Sigmoid colon (tissue), 7 donors: ENCODE measurements around the gene S100A3. TPM values are rescaled to one million over a fixed set of nuclear protein-coding genes. Genes with fewer than 3 reads are reported as not detected.
A peak's percentile ranks its signal among the peaks of the same experiment; 100 is the strongest.

ENCODE experiments used
- DNase-seq: peaks from one replicate; pipeline ENCODE4 v3.0.0-alpha.2; 2019
- H3K27ac ChIP-seq, 4 donors: fragments of 200-600 bp; sonication (generic); one replicate each; pipeline ENCODE4 v1.5.1; 2016 to 2019; ENCODE audit warnings: mild to moderate bottlenecking in 1 of 4
- H3K27me3 ChIP-seq, 3 donors: fragments of 200-600 bp; sonication (generic); one replicate each; pipeline ENCODE4 v1.5.1; 2019; ENCODE audit warnings: mild to moderate bottlenecking in 1 of 3
- H3K36me3 ChIP-seq, 4 donors: fragments of 200-600 bp; sonication (generic); one replicate each; pipeline ENCODE4 v1.5.1; 2016 to 2019
- H3K4me1 ChIP-seq, 4 donors: fragments of 200-600 bp; sonication (generic); one replicate each; pipeline ENCODE4 v1.5.1; 2017 to 2019
- H3K4me3 ChIP-seq, 4 donors: fragments of 200-600 bp; sonication (generic); one replicate each; pipeline ENCODE4 v1.5.1; 2017 to 2019; ENCODE audit warnings: mild to moderate bottlenecking in 2 of 4, moderate library complexity in 1 of 4
- H3K9me3 ChIP-seq, 4 donors: fragments of 200-600 bp in 3 of 4; sonication (generic) in 3 of 4; one replicate each; pipeline versions ENCODE4 v1.5.1 to v1.6.1; 2013 to 2019
- CTCF ChIP-seq, 4 experiments: fragments of 450-650 bp in 3 of 4; fragments of 200-600 bp in 1 of 4; IDR thresholded peaks; one replicate each; pipeline ENCODE4 v1.5.1; 2016 to 2019; ENCODE audit warnings: antibody characterized with exemption in 4 of 4, mild to moderate bottlenecking in 3 of 4, moderate library complexity in 2 of 4
- EP300 ChIP-seq, 4 donors: sonication (generic); formaldehyde crosslinking; IDR thresholded peaks; one replicate each; pipeline ENCODE4 v1.6.1; 2017; ENCODE audit warnings: antibody characterized with exemption in 4 of 4
- POLR2A ChIP-seq, 2 donors: fragments of 450-650 bp; IDR thresholded peaks; one replicate each; pipeline ENCODE4 v1.6.1; 2016; ENCODE audit warnings: antibody characterized with exemption in 2 of 2, mild to moderate bottlenecking in 2 of 2, moderate library complexity in 2 of 2
- POLR2AphosphoS5 ChIP-seq, 4 donors: sonication (generic); formaldehyde crosslinking; IDR thresholded peaks; one replicate each; pipeline ENCODE4 v1.6.1; 2017; ENCODE audit warnings: antibody characterized with exemption in 4 of 4
- WGBS, 2 donors: extraction: QIAGEN DNeasy Blood & Tissue Kit; methylation state at CpG; one replicate each; pipeline ENCODE4 v1.1.7; 2013; 5-methylcytosine and 5-hydroxymethylcytosine counted together
- intact Hi-C: fragments of 100-400 bp; cut with DNase I; formaldehyde crosslinking; loops from one replicate; pipeline ENCODE4 v1.15.1; 2023
- polyA plus RNA-seq, 3 donors: library from polyadenylated mRNA; stranded (reverse); fragments of 200-250 nt; gene quantifications; one replicate each; pipeline ENCODE4 v1.2.3, GENCODE V29; 2013
- total RNA-seq, 4 donors: library from RNA; depleted of rRNA; stranded (reverse); fragments of >200 nt; gene quantifications; one replicate each; pipeline ENCODE4 v1.1.0, GENCODE V29; 2016
- donor health status: healthy with polysubstance abuse.
- donor health status: Bipolar disorder and iron deficiency.
- donor health status: healthy.

Gene S100A3
- total and polyA plus RNA-seq, 7 donors, result 1.1 to 4.3 (median 2.9) TPM

GRCh38 chr1:153546796-153547559 lies 2.1 kb downstream of the S100A3 start:
- peak overlapping the region; percentile 81 to 90 (median 89) for H3K27ac ChIP-seq
- no peak for TF ChIP-seq POLR2AphosphoS5 (IDR thresholded peaks at IDR 0.05)
- no peak for TF ChIP-seq CTCF (IDR thresholded peaks at IDR 0.05)
- TF ChIP-seq EP300 (IDR thresholded peaks at IDR 0.05), result no peak
- TF ChIP-seq POLR2A (IDR thresholded peaks at IDR 0.05), result no peak
- H3K27me3 ChIP-seq, result no peaks in the 10 kb centered on the region
- WGBS, 2 donors, result 78 to 80% methylated on average over 14 of the region's 14 CpGs
- no peaks in the 10 kb centered on the region for H3K9me3 ChIP-seq
- intact Hi-C loops, result no loop called here
- H3K4me3 ChIP-seq, result no peak overlapping the region
- H3K4me1 ChIP-seq, result peaks cover 0 to 81% (median 80%) of the 10 kb centered on the region in 4 donors
- H3K36me3 ChIP-seq, result no peaks in the 10 kb centered on the region
- DNase-seq, result no peak

GRCh38 chr1:153546371-153546770 lies 2.7 kb downstream of the S100A3 start:
- Histone ChIP-seq H3K27me3 (no peaks in the 10 kb centered on the region), H3K4me1 (peaks cover 0 to 82% (median 80%) of the 10 kb centered on the region in 4 donors), H3K36me3 (no peaks in the 10 kb centered on the region), H3K9me3 (no peaks in the 10 kb centered on the region), H3K27ac (peak overlapping the region; percentile 81 to 90 (median 89)), H3K4me3 (peak overlapping the region in 3 of 4 donors; percentile 34 to 50 (median 44))
- no peak for TF ChIP-seq POLR2A (IDR thresholded peaks at IDR 0.05)
- TF ChIP-seq CTCF (IDR thresholded peaks at IDR 0.05), result no peak
- TF ChIP-seq EP300 (IDR thresholded peaks at IDR 0.05), result no peak
- no peak for TF ChIP-seq POLR2AphosphoS5 (IDR thresholded peaks at IDR 0.05)
- WGBS, 2 donors, result 91 to 93% methylated on average over 8 of the region's 8 CpGs
- DNase-seq, result no peak
- intact Hi-C loops, result no loop called here

- no peaks in the 10 kb centered on the region for H3K36me3 ChIP-seq
- peak; percentile 97 for DNase-seq
- TF ChIP-seq POLR2AphosphoS5 (IDR thresholded peaks at IDR 0.05) (peak; percentile 40 to 87 (median 74)), POLR2A (IDR thresholded peaks at IDR 0.05) (peak; percentile 9 to 66), EP300 (IDR thresholded peaks at IDR 0.05) (peak in 1 of 4 donors; percentile 16), CTCF (IDR thresholded peaks at IDR 0.05) (no peak)
- H3K4me1 ChIP-seq, result peaks cover 0 to 82% (median 80%) of the 10 kb centered on the region in 4 donors
- 21 to 35% methylated on average over 19 of the region's 19 CpGs for WGBS, 2 donors
- peak within 1 kb of the TSS; percentile 17 to 50 (median 39) for H3K4me3 ChIP-seq
- H3K27me3 ChIP-seq, result no peaks in the 10 kb centered on the region
- H3K27ac ChIP-seq, result peak within 1 kb of the TSS; percentile 81 to 90 (median 89)
- no peaks in the 10 kb centered on the region for H3K9me3 ChIP-seq
- intact Hi-C loops, result no loop called here
These were observed 3.7 kb downstream of the S100A3 start, which contains the start of gene S100A4 for GRCh38 chr1:153545067-153546055. S100A4 (minus strand) TSS chr1:153545806; CDS start chr1:153544794, 1,012 bp downstream.

- Histone ChIP-seq H3K27ac (peak overlapping the region; percentile 81 to 90 (median 89)), H3K4me3 (peak overlapping the region; percentile 17 to 50 (median 39)), H3K27me3 (no peaks in the 10 kb centered on the region), H3K9me3 (no peaks in the 10 kb centered on the region), H3K4me1 (peaks cover 0 to 75% (median 74%) of the 10 kb centered on the region in 4 donors), H3K36me3 (no peaks in the 10 kb centered on the region)
- intact Hi-C loops, result no loop called here
- no peak for DNase-seq
- TF ChIP-seq POLR2A (IDR thresholded peaks at IDR 0.05), result no peak
- TF ChIP-seq POLR2AphosphoS5 (IDR thresholded peaks at IDR 0.05), result no peak
- no peak for TF ChIP-seq CTCF (IDR thresholded peaks at IDR 0.05)
- no peak for TF ChIP-seq EP300 (IDR thresholded peaks at IDR 0.05)
- 27 to 56% methylated on average over 10 of the region's 10 CpGs for WGBS, 2 donors
These were observed 4.5 kb downstream of the S100A3 start for GRCh38 chr1:153544453-153545066.
